HL-60 (cell line): ENCODE data around the gene ZYG11B.

Experiments used
- CTCF ChIP-seq: IDR thresholded peaks from one replicate; pipeline ENCODE4 v1.5.1; 2011; ENCODE audit warnings: low read length, control low read depth, inconsistent platforms; ENCODE audit not compliant: insufficient read depth
- POLR2AphosphoS5 ChIP-seq: IDR thresholded peaks from 2 replicates; pipeline ENCODE4 v1.6.1; 2012; ENCODE audit warnings: low read depth
- REST ChIP-seq: IDR thresholded peaks from 2 replicates; pipeline ENCODE4 v1.6.1; 2012; ENCODE audit warnings: low read depth; ENCODE audit not compliant: insufficient replicate concordance
- SPI1 ChIP-seq: IDR thresholded peaks from 2 replicates; pipeline ENCODE4 v1.6.1; 2012; ENCODE audit warnings: low read depth, mild to moderate bottlenecking, borderline replicate concordance

- no peak for TF ChIP-seq POLR2AphosphoS5
- TF ChIP-seq CTCF: no peak
- TF ChIP-seq REST: no peak
- TF ChIP-seq SPI1: no peak
These were observed 124.7 kb downstream of the ZYG11B start for GRCh38 chr1:52850951-52851350.
